ENCODE data around the gene ARL17A.
"Not testable (repeated sequence)": the region's sequence is repeated elsewhere in the genome, so short reads cannot be mapped to it uniquely, and the experiment has no call there.

The ARL17A gene

GRCh38 chr17:46579083-46580075, at the start of gene ARL17A:
TSS of gene ARL17A (minus strand) at chr17:46579691. CDS start at chr17:46576322, 3,369 bp downstream.
- not testable (repeated sequence) for DNase-seq (ENCODE audit: low spot score)

GRCh38 chr17:46628753-46629436, 49.4 kb upstream of the ARL17A start:
- not testable (repeated sequence) for DNase-seq (ENCODE audit: low spot score)

GRCh38 chr17:46627452-46627851, 48.0 kb upstream of the ARL17A start:
- DNase-seq (ENCODE audit: low spot score) = not testable (repeated sequence)

- not testable (repeated sequence) for DNase-seq (ENCODE audit: low spot score)
These were observed 45.2 kb upstream of the ARL17A start for GRCh38 chr17:46624726-46625125.

GRCh38 chr17:46623790-46624189, 44.3 kb upstream of the ARL17A start:
- DNase-seq (ENCODE audit: low spot score) = not testable (repeated sequence)

- not testable (repeated sequence) for DNase-seq (ENCODE audit: low spot score)
These were observed 39.5 kb upstream of the ARL17A start for GRCh38 chr17:46618975-46619374.

- not testable (repeated sequence) for DNase-seq (ENCODE audit: low spot score)
These were observed 37.6 kb upstream of the ARL17A start for GRCh38 chr17:46617121-46617520.

- DNase-seq (ENCODE audit: low spot score) = not testable (repeated sequence)
These were observed 34.4 kb upstream of the ARL17A start for GRCh38 chr17:46613876-46614275.

- DNase-seq (ENCODE audit: low spot score) = not testable (repeated sequence)
These were observed 31.8 kb upstream of the ARL17A start for GRCh38 chr17:46611304-46611703.

- not testable (repeated sequence) for DNase-seq (ENCODE audit: low spot score)
These were observed 23.6 kb upstream of the ARL17A start for GRCh38 chr17:46603125-46603524.

GRCh38 chr17:46600767-46601166, 21.3 kb upstream of the ARL17A start:
- not testable (repeated sequence) for DNase-seq (ENCODE audit: low spot score)

GRCh38 chr17:46598344-46598931, 18.9 kb upstream of the ARL17A start:
- DNase-seq (ENCODE audit: low spot score) = not testable (repeated sequence)

- not testable (repeated sequence) for DNase-seq (ENCODE audit: low spot score)
These were observed 11.8 kb upstream of the ARL17A start for GRCh38 chr17:46591332-46591731.

GRCh38 chr17:46590157-46591146, 11.0 kb upstream of the ARL17A start, which contains the start of gene NSF:
TSS of gene NSF (plus strand) at chr17:46590669. CDS start at chr17:46590776, 107 bp downstream.
- DNase-seq (ENCODE audit: low spot score) = not testable (repeated sequence)

GRCh38 chr17:46585444-46585843, 6.0 kb upstream of the ARL17A start:
- not testable (repeated sequence) for DNase-seq (ENCODE audit: low spot score)

- DNase-seq (ENCODE audit: low spot score) = not testable (repeated sequence)
These were observed 591 bp upstream of the ARL17A start for GRCh38 chr17:46580082-46580481.

- not testable (repeated sequence) for DNase-seq (ENCODE audit: low spot score)
These were observed 7.7 kb downstream of the ARL17A start for GRCh38 chr17:46571796-46572195.

- not testable (repeated sequence) for DNase-seq (ENCODE audit: low spot score)
These were observed 12.5 kb downstream of the ARL17A start for GRCh38 chr17:46566980-46567379.

- not testable (repeated sequence) for DNase-seq (ENCODE audit: low spot score)
These were observed 13.2 kb downstream of the ARL17A start for GRCh38 chr17:46566284-46566683.

GRCh38 chr17:46560048-46560447, 19.4 kb downstream of the ARL17A start:
- DNase-seq (ENCODE audit: low spot score) = not testable (repeated sequence)

GRCh38 chr17:46559155-46559554, 20.3 kb downstream of the ARL17A start:
- not testable (repeated sequence) for DNase-seq (ENCODE audit: low spot score)
